OCI-LY1 (cell line): ENCODE results near the gene XYLT2.

Experiments used
- H2AFZ ChIP-seq: fragments of 200-600 bp; sonication (generic), shearing (Covaris generic); 2 replicates; pipeline ENCODE4 v1.6.0; 2014; ENCODE audit warnings: antibody characterized with exemption, mild to moderate bottlenecking, low read length
- H3F3A ChIP-seq: fragments of 200-600 bp; sonication (generic), shearing (Covaris generic); 2 replicates; pipeline ENCODE4 v1.6.0; 2014; ENCODE audit warnings: mild to moderate bottlenecking, antibody characterized with exemption, low read length, moderate library complexity; ENCODE audit not compliant: insufficient read depth
- H3K27ac ChIP-seq: fragments of 200-600 bp; sonication (generic); 2 replicates; pipeline ENCODE4 v1.5.1; 2014; ENCODE audit warnings: low read length, mixed run types, mild to moderate bottlenecking, low read depth; ENCODE audit not compliant: poor library complexity, severe bottlenecking
- H3K27me3 ChIP-seq: fragments of 200-600 bp; sonication (generic); 2 replicates; pipeline ENCODE4 v1.6.0; 2014; ENCODE audit warnings: antibody characterized with exemption, mild to moderate bottlenecking, low read length, moderate library complexity; ENCODE audit not compliant: insufficient read depth
- H3K36me3 ChIP-seq: fragments of 200-600 bp; sonication (generic); 2 replicates; pipeline ENCODE4 v1.6.1; 2014; ENCODE audit warnings: mild to moderate bottlenecking, antibody characterized with exemption, low read length, moderate library complexity, mixed read lengths; ENCODE audit not compliant: insufficient read depth
- H3K4me1 ChIP-seq: fragments of 200-600 bp; sonication (generic); 2 replicates; pipeline ENCODE4 v1.5.1; 2014; ENCODE audit warnings: mild to moderate bottlenecking, low read length, moderate library complexity; ENCODE audit not compliant: insufficient read depth, severe bottlenecking
- H3K4me2 ChIP-seq: fragments of 200-600 bp; sonication (generic), shearing (Covaris generic); 2 replicates; pipeline ENCODE4 v1.6.1; 2014; ENCODE audit warnings: low read length
- H3K4me3 ChIP-seq: fragments of 200-600 bp; sonication (generic); 2 replicates; pipeline ENCODE4 v1.5.1; 2014; ENCODE audit warnings: low read length, low read depth, mild to moderate bottlenecking, mixed read lengths; ENCODE audit not compliant: poor library complexity, severe bottlenecking
- H3K79me2 ChIP-seq: fragments of 200-600 bp; shearing (Covaris generic); 2 replicates; pipeline ENCODE4 v1.6.1; 2016; ENCODE audit warnings: mixed run types, low read length, mixed read lengths; ENCODE audit not compliant: insufficient read depth
- H3K9ac ChIP-seq: fragments of 200-600 bp; sonication (generic), shearing (Covaris generic); 2 replicates; pipeline ENCODE4 v1.6.1; 2014; ENCODE audit warnings: mild to moderate bottlenecking, low read length, mixed read lengths
- H3K9me2 ChIP-seq: fragments of 200-600 bp; sonication (generic), shearing (Covaris generic); 2 replicates; pipeline ENCODE4 v1.6.1; 2014; ENCODE audit warnings: low read depth, mild to moderate bottlenecking, low read length, mixed read lengths
- H3K9me3 ChIP-seq: fragments of 200-600 bp; shearing (Covaris generic); 2 replicates; pipeline ENCODE4 v1.6.1; 2014; ENCODE audit warnings: low read length, mixed read lengths
- H4K20me1 ChIP-seq: fragments of 200-600 bp; sonication (generic), shearing (Covaris generic); 2 replicates; pipeline ENCODE4 v1.6.0; 2016; ENCODE audit warnings: mild to moderate bottlenecking, low read length; ENCODE audit not compliant: insufficient read depth
- EZH2 ChIP-seq: fragments of 200-600 bp; sonication (generic), shearing (Covaris generic); IDR thresholded peaks from 2 replicates; pipeline ENCODE4 v1.8.0; 2017; ENCODE audit warnings: borderline replicate concordance, mixed run types, mild to moderate bottlenecking, antibody characterized with exemption, low read length, moderate library complexity, mixed read lengths
- TF ChIP-seq, protein P1 (sequence below): fragments of 200-600 bp; sonication (generic), shearing (Covaris generic); IDR thresholded peaks from 2 replicates; pipeline ENCODE4 v1.5.1; 2017; ENCODE audit warnings: mild to moderate bottlenecking, antibody characterized with exemption, low read length, moderate library complexity, mixed read lengths

The XYLT2 gene

DNA sequence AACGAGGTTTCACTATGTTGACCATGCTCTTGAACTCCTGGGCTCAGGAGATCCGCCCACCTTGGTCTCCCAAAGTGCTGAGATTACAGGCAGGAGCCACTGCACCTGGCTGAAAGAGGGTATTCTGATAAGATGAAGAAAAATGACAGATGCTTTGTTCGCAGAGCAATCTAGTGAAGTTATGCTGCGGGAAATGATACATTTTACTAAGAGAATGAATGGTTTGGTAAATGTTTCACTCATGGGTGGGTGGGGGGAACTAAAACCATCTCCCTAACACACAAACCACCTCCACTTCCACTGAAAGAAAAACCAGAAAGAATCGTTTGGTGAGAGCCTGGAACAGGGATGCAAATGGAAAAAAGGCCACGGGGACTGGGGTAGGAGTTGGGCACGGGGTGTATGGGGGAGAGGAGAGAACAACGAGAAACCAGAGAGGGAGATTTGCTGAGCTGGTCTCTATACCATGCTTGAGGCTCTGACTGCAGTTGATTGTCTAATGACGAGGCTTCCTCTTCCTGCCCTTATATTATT is 19.0 kb upstream of the XYLT2 start:
- no peak overlapping the region for H3K4me2 ChIP-seq
- H3K9me2 ChIP-seq: no peaks in the 10 kb centered on the region
- H4K20me1 ChIP-seq: no peaks in the 10 kb centered on the region
- H3K27me3 ChIP-seq: peaks cover 9% of the 10 kb centered on the region; the same call in 1 of the 2 replicates
- H3K4me1 ChIP-seq: no peaks in the 10 kb centered on the region
- TF ChIP-seq EZH2: no peak
- TF ChIP-seq, protein P1, sequence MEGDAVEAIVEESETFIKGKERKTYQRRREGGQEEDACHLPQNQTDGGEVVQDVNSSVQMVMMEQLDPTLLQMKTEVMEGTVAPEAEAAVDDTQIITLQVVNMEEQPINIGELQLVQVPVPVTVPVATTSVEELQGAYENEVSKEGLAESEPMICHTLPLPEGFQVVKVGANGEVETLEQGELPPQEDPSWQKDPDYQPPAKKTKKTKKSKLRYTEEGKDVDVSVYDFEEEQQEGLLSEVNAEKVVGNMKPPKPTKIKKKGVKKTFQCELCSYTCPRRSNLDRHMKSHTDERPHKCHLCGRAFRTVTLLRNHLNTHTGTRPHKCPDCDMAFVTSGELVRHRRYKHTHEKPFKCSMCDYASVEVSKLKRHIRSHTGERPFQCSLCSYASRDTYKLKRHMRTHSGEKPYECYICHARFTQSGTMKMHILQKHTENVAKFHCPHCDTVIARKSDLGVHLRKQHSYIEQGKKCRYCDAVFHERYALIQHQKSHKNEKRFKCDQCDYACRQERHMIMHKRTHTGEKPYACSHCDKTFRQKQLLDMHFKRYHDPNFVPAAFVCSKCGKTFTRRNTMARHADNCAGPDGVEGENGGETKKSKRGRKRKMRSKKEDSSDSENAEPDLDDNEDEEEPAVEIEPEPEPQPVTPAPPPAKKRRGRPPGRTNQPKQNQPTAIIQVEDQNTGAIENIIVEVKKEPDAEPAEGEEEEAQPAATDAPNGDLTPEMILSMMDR: no peak
- no peak overlapping the region for H2AFZ ChIP-seq
- no peaks in the 10 kb centered on the region for H3K36me3 ChIP-seq
- no peaks in the 10 kb centered on the region for H3F3A ChIP-seq
- no peak overlapping the region for H3K9ac ChIP-seq
- no peak overlapping the region for H3K4me3 ChIP-seq
- H3K27ac ChIP-seq: no peak overlapping the region
- no peaks in the 10 kb centered on the region for H3K79me2 ChIP-seq
- H3K9me3 ChIP-seq: no peaks in the 10 kb centered on the region

DNA sequence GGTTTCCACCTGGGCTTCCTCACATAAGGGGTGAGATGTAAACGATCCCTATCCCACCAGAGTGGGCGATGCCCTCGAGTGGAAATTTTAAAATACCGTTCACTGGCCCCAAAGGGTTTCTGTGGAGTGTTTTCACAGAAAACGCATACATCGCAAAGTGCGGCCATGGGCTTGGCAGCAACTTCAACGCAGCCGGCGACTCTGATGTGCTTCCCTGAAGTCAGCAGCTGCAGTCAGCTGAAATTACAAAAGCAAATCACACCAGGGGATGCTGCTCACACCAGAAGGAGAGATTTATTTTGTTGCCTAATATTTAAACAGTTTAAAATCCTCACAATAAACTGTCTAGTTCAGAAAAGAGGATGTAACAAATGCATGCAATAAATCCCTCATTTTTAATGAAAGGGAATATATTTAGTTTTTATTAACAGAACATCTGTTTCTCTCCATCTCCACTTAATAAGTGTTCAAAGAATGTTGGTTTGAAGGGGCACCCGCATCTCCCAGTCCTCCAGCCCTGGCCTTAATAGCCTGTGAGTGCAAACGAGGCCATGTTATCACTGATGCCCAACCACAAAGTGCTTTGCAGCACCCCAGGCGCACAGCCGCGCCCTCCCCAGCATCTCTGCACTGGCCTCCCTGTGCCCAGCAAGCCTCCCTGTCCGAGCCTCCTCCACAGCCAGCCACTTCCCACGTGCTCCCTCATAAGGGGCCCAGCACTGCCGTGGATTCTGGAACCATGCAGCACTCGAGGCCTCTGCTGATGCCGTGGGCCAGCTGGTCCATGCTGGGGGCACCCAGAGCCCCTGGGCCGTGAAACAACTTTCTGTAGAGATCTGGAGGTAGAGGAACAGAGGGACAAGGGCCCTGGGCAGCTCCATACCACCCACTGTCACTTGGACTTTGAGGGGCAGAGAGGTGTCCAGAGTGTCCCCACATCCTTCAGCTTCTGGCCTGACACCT is 17.3 kb upstream of the XYLT2 start:
- Histone ChIP-seq H3F3A (no peaks in the 10 kb centered on the region), H3K4me3 (no peak overlapping the region), H3K4me2 (no peak overlapping the region), H3K36me3 (no peaks in the 10 kb centered on the region), H3K4me1 (no peaks in the 10 kb centered on the region), H3K9me3 (no peaks in the 10 kb centered on the region), H2AFZ (no peak overlapping the region), H3K9me2 (no peaks in the 10 kb centered on the region), H3K27me3 (peaks cover 9% of the 10 kb centered on the region; the same call in 1 of the 2 replicates), H3K9ac (no peak overlapping the region), H3K27ac (no peak overlapping the region), H4K20me1 (no peaks in the 10 kb centered on the region), H3K79me2 (no peaks in the 10 kb centered on the region)
- TF ChIP-seq, protein P1: no peak
- TF ChIP-seq EZH2: no peak

DNA sequence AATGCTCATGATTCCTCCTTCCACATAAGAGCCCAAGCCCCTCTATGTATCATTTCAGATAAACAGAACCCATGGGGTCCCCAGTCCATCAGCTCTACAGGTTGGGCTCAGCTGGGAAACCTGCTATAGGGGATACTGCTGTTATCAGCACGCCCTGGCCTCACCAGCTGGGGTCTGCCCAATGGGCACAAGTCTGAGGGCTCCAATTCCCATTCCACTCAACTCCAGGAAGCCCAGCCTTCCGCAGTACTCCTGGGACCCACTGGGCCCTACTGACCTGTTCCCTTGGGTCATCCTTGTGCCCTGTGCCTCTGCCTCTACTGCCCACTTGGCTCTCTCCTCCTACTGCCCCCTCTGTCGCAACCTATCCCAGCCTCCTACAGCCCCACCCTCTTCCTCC is 16.2 kb upstream of the XYLT2 start:
- TF ChIP-seq, protein P1: no peak
- TF ChIP-seq EZH2: no peak
- H3K79me2 ChIP-seq: no peaks in the 10 kb centered on the region
- H3K9me3 ChIP-seq: no peaks in the 10 kb centered on the region

More for the DNA sequence above, 16.2 kb upstream of the XYLT2 start:
- no peak overlapping the region for H3K9ac ChIP-seq
- no peaks in the 10 kb centered on the region for H3K9me2 ChIP-seq
- no peak overlapping the region for H3K4me2 ChIP-seq
- H3K27ac ChIP-seq: no peak overlapping the region
- no peaks in the 10 kb centered on the region for H3K4me1 ChIP-seq
- H3K27me3 ChIP-seq: peaks cover 6% of the 10 kb centered on the region; the same call in 1 of the 2 replicates
- H2AFZ ChIP-seq: no peak overlapping the region
- H3K36me3 ChIP-seq: no peaks in the 10 kb centered on the region
- no peak overlapping the region for H3K4me3 ChIP-seq
- no peaks in the 10 kb centered on the region for H3F3A ChIP-seq
- H4K20me1 ChIP-seq: no peaks in the 10 kb centered on the region
